Stimulated activated CD4-positive, alpha-beta T cell treated with anti-CD3 and anti-CD28 coated beads, Interleukin-1b, Interleukin-23, amount 100 ng/mL, for 1 hour (primary cell): Measurements from ENCODE around the gene HK1.
A peak's percentile ranks its signal among the peaks of the same experiment; 100 is the strongest.
"Not testable (repeated sequence)": the region's sequence is repeated elsewhere in the genome, so short reads cannot be mapped to it uniquely, and the experiment has no call there.

ENCODE experiments used
- DNase-seq, 2 donors: peaks; one replicate each; pipeline ENCODE4 v3.0.0-alpha.2; 2020; ENCODE audit warnings: low read depth in 2 of 2

Gene HK1

GRCh38 chr10:69450395-69450794 is 172.1 kb downstream of the HK1 start:
- DNase-seq = not testable (repeated sequence)

- peak; percentile 58 to 60 for DNase-seq
Observed at GRCh38 chr10:69451209-69451783, 173.0 kb downstream of the HK1 start, which contains the start of gene TSPAN15. TSPAN15 (plus strand) TSS chr10:69451465; CDS start chr10:69451595, 130 bp downstream.
